ENCODE data around the gene NFASC.

NFASC gene

DNA sequence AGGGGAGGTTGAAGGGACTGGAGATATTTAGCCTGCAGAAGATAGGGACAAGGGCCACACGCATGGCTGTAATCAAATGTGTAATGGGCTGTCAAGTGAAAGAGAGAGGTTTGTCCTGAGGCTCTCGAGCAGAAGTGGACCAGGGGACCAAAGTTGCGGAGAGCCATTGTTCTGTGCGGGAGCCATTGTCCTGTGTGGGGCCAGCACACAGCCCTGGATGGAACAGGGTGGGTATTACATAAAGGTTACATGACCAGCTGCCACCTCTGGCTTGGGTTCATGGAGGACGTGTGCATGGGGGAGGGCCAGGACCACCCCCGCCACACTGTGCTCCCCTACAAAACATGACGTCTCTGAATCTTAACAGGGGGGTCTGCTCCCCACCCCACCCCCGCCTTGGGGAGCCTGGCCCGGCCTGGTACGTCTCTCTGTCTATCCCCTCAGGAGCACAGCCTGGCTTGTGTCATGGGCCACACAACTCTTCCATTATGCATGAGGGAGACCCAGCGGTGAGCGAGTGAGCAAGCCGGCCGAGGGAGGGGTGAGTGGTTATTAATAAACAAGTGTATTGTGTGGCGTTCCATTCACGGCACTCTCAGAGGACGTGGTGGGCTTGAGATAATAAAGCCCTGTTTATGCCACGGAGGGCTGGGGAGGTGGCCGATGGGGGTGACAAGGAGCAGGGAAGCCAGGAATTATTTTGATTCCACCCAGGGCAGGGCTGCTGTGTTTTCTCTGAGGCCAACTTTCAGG, at the start of gene NFASC:
Gene NFASC, plus strand, starts transcription at position 703 of the 753 bp plus-strand sequence. CDS start 73,454 bp downstream, outside the sequence.
- DNase-seq (ENCODE audit: low read depth in 2 of 2) = no peak

DNA sequence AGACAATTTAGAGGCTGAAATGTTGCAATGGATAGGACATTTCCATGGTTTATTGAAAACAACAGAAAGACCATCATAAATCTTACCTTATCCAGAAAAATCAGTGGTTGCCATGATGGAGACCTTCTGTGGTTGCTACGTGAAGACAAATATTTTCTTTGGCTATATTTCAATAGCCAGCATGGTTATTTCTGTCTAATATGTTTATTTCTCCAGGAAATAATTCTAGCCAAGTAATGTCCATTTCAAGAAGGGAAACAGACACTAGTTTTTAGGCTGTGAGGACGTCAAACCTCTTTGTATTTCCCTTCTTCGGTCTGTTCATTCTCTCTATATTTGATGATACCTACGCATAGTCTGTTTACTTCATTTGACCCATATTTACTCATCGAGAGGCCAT, 49.2 kb upstream of the NFASC start:
- DNase-seq (ENCODE audit: low read depth in 2 of 2) = no peak

DNA sequence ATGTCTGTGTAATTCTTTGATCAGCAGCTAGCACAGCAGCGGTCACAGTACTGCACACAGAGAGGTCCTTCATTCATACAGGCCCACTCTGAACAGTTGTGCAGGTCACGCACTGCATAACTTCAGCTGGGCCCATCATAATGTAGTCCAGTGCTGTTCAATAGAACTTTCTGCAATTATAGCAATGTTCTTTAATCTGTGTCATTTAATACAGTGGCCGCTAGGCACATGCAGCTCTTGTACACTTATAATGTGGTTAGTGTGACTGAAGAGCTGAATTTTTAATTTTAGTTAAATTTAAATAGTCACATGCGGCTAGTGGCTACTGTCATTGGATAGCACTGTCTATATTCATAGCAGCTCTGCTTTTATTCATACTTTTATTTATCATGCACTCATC, 48.7 kb upstream of the NFASC start:
- DNase-seq (ENCODE audit: low read depth in 2 of 2) = no peak

DNA sequence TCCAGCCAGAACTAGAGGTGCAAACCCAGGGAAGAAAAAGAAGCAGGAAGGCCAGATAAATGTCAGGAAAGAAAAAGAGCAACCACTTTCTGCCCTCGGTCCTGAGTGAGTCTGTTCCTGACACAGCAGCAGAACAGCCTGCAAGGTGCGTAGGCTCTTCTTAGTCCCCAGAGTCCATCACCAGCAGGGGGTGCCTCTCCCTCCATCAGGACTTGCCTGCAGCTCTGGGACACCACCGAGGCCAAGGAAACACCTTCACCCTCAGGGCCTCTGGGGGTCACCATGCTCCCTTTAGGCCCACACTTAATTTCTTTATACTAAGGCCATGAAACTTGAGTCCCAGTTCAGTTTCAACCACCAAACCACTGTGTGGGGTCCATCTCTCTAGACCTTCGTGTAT, 43.7 kb upstream of the NFASC start:
- DNase-seq (ENCODE audit: low read depth in 2 of 2) = no peak

DNA sequence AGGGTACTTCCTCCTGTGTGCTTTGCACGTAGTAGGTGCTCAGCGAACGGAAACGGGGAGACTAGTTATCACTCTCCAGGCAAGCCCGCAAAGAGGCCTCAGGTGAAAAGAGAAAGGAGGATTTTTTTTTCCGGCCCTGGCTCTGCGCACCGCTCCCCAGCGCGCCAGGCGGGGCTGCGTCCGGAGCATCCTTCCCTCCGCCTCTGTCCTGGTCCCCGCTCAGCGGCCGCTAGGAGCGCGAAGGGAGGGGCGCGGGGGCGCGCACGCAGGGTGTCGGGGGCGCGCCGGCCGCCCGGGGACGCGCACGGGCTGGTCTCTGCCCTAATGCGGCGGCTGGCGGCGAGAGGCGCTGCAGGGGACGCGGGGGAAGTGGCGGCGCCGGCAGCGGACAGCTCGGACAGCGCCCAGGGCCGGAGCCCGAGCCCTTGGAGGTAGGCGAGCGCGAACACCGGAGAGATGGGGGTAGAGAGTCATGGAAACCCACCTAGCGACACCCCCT, 42.3 kb upstream of the NFASC start:
- DNase-seq (ENCODE audit: low read depth in 2 of 2) = no peak

DNA sequence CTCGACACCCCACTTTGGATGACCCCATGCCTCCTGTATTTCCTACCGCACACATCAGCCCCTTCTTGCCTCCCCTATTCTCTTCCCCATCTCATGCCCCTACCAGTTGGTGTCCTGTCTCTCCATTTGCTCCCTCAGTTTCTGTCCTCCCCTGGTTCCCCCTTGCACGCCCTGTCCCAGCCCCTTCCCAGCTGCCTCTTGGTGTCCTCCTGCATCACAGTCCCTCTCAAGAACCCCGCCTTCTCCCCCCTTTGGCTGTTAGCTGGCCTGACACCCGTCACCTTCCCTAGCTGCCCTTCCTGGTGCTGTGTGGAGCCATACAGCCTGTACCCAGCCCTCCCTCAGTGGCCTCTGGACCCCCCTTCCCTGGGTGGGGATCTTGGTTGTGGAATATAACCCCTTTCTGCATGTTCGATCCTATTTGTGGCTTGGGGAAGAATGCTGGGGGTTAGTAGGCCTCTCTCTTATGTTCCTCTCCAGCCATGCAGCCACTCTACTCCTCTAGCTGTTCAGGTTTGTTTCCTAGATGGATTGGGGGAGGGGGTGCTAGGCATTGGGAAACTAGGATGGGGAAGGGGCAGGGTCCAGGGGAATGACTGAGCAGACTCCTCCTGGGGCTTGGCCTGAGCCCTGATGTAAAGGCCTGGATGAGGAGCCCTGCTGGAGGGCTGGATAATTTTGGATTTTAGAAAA, 41.4 kb upstream of the NFASC start:
- no peak for DNase-seq (ENCODE audit: low read depth in 2 of 2)

DNA sequence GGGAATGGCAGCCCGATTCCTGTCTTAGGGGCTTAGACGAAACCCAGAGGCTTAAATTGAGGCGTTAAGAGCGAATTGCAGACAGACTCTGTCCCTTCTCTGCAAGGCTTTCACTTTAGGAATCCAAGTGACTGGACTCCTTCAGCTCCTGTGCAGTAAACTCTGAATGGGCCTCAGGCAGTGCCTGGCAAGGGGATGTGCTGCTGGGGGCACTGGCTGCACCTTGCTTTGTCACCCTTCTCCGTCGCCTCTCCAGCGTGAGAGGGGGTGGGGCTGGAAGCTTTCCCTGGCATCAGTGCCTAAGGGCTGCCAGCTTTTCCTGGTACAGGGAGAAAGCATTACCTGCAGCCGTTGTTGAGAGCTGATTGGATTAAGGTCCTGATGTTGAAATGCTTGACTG, 39.9 kb upstream of the NFASC start:
- DNase-seq (ENCODE audit: low read depth in 2 of 2) = no peak

DNA sequence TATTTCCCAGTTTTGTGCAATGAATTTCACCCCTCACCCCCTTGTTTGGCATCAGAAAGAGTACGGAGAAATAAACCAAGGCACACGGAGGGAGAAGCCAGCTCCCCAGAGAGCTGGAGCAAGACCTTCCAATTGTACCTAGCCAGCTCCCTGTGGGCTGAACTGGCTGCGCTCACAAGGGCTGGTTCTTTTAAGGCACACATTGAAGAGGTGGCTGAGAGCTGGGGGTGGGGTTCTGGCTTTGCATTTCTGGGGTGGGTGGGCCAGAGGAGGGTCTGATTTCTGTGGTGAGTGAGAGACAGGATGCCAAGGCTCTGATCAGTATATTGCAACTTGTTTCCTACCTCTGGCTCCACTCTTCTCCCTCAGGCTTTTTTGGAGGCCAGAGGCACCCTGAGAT, 39.5 kb upstream of the NFASC start:
- DNase-seq (ENCODE audit: low read depth in 2 of 2) = no peak

DNA sequence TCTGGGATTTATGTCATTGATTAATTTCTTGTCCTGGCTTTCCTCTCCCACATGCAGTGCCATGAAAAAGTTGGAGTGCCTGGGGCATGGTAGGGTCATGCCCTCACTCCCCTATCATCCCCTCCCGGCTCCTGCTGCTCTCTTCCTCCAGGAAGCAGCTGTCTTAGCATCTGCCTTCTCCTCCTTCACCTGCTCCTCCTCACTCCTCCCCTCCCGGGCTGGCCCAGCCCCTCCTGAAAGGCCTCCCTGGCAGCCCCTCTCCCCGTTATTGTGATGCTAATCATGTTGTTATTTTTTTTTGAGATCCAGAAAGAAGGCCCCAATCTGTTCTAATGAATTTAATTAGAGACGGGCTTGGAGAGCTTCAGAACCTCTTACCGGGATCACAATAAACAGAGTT, 36.3 kb upstream of the NFASC start:
- DNase-seq (ENCODE audit: low read depth in 2 of 2) = no peak

DNA sequence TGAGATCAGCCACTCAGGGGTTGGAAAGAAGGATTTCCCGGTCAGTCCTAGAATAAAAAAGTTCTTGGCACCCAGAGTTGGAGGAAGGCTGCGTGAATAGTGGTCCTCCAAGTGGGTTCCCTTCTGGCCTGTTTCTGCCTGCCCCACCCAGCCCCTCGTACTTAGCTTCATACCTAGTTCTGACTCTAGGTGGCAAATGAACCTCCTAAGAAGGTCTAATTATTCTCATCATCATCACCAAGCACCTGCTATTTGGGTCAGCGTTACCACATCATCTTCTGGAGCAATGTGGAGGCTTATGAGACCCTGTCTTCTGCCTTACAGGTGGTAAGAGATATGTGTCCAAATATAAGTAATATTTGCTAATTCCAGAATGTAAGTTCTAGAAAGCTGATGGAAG, 35.9 kb upstream of the NFASC start:
- DNase-seq (ENCODE audit: low read depth in 2 of 2) = no peak

DNA sequence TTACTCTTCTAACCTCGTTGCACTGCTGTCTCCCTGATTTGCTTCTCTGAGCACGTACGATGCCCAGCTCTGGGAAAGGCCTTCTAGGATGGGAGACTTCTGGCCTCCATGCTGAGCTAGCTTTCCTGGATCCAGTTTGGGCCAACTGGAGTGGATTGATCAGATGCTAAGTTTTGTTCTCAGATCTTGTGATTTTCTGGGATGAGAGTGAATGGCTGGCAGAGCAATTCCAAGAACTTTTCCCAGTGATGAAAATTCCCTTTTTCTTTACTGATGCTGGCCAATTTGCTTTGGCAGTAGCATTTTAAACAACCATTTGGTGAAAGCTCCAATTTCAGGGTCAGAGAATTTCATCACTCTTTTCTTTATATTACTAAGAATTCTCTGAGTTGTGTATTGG, 34.9 kb upstream of the NFASC start:
- DNase-seq (ENCODE audit: low read depth in 2 of 2) = no peak

DNA sequence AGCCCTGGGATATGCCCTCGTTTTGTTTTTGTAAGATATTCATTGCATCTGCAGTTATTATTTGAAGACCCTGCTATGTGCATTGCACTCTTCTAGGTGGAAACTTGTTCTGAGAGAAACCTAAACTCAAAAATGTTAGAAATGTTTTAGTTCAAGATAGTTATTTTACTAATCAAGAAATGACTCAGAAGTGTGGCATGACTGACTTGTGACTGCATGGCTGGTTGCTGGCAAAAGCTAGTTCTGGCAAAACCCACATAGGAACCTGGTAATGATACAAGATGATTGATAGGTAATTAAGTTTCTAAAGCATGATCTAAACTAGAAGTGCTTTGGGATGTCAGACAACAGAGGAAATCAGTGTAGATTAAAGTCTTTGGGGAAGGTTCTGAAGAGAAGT, 33.8 kb upstream of the NFASC start:
- DNase-seq (ENCODE audit: low read depth in 2 of 2) = no peak

DNA sequence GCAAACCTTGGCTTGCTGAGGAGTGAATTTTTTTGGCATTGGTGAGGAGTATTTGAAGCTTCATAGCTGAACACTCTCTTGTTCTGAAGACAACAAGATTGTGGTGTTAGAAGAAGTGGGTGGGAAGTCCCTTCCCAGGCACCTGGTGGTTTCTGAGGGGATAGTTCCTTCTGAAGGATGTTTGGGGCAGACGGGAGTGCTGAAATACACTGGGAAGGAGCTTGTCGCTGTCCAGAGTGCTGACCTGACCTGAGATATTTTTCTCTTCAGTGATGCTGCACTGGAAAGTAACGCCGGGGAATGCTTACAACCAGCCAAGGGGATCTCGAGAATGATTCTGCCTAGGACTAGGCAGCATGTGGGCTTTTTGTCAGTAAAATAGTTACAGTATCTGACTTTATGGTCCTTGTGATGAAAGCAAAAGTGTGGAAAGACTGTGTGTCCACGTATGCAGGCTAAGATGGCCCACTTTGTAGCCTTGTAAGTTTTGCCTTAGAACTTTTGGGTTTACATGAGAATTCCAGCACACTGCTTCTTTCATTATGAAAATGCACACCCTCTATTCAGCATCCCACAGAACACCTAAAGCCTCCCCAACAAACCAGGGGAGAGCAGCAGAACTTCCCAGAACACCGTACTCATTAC, 33.1 kb upstream of the NFASC start:
- no peak for DNase-seq (ENCODE audit: low read depth in 2 of 2)

DNA sequence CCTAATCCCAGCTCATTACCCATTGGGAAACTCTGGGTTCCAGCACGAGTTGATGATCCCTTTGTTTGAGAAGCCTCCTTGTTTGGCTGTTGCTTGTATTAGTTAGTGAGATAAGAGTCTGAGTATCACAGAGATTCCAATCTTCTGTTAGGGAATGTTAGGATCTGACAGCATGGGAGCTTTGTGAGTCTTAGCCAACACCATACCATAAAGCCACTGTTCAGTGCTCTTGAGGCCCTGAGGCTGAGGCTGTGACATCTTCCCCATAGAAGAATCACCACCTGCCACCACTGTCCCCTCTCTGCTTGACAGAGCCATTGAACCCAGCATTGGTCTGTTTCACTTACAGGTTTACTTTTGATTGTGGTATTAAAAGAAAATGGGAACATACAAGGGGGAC, 29.3 kb upstream of the NFASC start:
- DNase-seq (ENCODE audit: low read depth in 2 of 2) = no peak

DNA sequence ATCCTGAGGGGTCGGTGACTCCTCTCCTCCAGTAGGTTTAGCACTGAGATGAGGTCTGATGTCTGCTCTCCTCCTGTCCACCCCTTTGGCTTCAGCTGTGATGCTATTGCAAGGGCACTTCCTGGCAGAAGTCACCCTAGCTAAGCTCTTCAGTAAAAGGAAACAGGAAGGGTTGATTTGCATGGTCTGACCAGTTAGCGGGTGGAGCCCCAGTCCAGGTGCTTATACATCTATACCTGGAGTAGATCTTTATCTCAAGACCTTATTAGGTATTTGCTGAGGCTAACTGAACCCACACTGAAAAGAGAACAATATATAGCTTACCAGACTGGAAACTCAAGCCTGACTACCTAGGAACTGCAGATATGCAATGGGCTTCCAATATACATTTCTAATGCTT, 28.9 kb upstream of the NFASC start:
- no peak for DNase-seq (ENCODE audit: low read depth in 2 of 2)

DNA sequence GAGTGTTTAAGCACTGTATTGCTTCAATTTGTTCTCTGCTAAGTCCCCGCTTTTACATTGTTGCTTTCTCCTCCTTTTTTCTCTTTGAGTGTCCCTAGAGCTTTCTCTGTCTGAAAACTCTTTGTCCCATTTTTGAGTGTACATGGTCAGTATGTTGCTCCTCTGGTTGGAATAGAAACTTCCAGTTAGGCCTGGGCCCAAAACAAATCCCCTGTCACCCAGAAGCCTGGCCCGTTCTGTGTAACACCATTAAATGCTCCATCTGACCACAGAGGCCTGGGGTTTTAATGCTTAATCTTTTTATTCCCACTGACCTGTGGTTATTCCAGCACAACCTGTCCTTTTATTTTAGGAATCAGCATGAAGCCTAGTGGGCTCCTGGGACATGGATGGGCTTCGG, 28.3 kb upstream of the NFASC start:
- DNase-seq (ENCODE audit: low read depth in 2 of 2) = no peak

DNA sequence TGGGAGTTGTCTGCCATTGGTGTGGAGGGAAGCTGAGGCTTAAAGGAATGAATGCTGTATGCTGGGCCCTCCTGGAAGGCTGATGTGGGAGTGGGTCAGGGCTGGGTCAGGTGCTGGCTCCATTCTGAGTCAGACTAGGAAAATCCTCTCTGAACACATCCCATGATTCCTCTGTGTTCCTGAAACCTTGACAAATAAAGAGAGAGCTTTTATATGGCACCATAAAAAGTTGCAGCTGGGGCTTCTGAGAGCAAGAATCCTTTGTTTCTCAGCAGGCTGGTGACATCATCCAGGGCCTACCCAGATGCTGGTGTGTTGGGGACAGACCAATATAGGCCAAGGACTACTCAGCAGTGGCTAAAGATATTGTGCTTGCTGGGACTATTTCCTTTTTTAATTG, 27.8 kb upstream of the NFASC start:
- no peak for DNase-seq (ENCODE audit: low read depth in 2 of 2)

DNA sequence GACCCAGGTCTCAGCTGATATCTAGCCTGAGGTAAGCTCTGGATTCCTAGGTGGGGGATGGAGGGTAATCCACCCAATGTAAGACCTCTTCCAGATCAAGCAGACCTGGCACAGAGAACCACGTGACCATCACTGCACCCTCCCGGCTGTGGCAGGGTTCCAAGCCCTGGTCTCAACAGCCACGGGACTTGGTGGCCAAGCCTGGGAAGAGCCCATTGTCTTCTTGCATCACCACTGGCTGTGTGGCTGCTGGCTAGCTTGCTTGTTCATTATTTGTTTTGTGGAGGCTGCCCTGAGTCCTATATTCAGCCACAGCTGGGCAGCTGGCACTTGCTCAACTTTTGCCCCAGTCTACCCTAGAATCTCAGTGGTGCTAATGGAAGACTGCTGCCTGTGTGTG, 24.1 kb upstream of the NFASC start:
- DNase-seq (ENCODE audit: low read depth in 2 of 2) = no peak

DNA sequence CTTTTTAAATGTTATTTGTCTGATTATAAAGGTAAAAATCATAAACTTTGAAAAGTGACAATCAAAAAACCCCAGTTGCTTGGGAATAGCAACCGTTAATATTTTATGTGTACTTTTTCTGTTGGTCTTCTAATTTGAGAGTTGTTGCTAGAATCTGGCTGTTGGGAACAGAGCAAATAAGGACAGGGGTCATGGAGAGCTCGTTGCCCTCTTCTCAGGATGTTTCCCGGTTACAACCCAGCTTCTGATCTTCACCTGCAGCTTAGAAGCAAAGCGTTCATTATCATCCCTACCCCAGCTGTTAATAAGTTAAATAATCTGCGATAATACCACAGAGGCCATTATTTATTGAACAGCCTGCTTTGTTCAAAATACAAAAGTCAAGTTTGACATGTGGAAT, 22.1 kb upstream of the NFASC start:
- DNase-seq (ENCODE audit: low read depth in 2 of 2) = no peak

DNA sequence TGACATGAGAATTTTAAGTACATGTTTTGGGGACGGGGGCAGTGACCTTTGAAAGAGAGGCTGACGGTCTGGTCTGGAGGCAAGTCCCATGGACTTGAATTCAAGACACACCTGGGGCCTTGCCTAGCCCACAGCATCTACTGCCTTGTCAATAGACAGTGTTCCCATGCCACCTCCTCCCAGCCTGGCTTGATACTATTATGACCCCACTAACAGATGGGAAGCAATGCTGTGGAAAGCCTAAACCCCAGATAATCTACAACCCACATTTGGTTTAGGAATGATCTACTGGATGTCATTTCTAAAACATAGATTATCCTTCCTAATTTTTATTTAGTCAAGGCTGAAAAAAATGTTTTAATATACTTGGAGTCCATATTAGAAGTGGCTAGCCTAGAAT, 17.8 kb upstream of the NFASC start:
- DNase-seq (ENCODE audit: low read depth in 2 of 2) = no peak

DNA sequence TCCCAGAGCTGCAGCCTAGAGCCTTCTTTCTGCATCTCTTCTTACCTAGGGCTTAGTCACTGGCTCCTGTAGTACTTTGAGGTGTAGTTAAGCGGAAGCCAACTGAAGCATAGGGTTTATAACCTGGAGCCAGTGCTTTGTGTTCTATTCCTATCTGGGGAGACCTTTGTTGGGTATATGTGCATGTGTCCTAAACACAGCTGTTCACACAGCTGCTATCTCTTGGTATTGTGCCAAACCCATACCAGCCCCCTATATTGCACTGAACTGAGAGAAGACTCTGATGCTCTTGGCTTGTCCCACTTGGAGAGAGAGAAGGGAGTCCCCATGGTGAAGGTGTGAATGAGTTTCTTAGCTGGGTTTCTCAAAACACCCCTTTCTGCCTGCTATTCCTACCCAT, 17.2 kb upstream of the NFASC start:
- no peak for DNase-seq (ENCODE audit: low read depth in 2 of 2)

DNA sequence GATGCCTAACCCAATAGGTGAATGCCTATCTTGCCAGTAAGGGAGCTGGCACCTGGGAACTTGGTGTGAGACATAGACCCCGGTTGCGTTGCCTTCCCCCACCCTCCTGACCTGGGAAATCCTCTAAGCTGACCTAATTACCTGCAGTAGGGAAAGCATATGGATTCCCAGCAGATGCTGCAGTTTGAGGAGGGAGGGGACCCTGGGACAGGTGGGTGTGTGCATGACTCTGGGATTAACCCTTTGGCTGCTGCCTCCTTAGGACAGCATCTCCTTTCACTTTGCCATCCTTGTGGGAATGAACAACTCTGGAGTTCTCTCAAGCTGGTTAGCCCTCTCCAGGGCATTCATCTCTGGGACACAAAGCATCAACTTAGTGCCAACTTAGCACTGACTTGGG, 16.4 kb upstream of the NFASC start:
- no peak for DNase-seq (ENCODE audit: low read depth in 2 of 2)

DNA sequence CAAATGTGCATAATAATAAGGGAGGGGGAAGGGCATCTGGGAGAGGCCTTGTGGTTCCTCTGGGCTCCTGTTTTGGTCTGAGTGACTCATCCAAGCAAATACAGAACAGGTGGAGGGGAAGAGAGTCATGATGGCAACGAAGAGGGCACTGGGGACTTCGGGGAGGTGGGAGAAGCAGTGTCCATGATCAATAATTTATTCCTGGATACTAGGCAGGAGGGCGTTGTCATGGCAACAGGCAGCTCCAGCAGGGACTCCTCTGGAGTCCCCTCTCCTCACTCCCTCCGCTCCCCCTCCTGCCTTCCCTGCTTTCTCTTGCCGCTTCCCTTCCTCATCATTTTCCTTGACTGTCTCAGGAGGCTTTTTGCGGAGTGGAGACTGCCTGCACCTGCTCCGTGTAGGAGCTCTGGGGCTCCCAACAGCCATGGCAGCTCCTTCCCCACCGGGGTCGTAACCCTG, 12.3 kb upstream of the NFASC start:
- DNase-seq (ENCODE audit: low read depth in 2 of 2) = no peak
